GM12878 (cell line): ENCODE measurements around the gene MICA. TPM values are rescaled to one million over a fixed set of nuclear protein-coding genes. Genes with fewer than 3 reads are reported as not detected.
A peak's percentile ranks its signal among the peaks of the same experiment; 100 is the strongest.

ENCODE experiments used
- BMI1 ChIP-seq: fragments of 450-650 bp; IDR thresholded peaks from 2 replicates; pipeline ENCODE4 v1.6.1; 2016; ENCODE audit warnings: mild to moderate bottlenecking, moderate library complexity, borderline replicate concordance
- E2F8 ChIP-seq: fragments of 450-650 bp; IDR thresholded peaks from 2 replicates; pipeline ENCODE4 v1.6.1; 2018; ENCODE audit warnings: mild to moderate bottlenecking, low read depth, moderate library complexity; ENCODE audit not compliant: partially characterized antibody
- ESRRA ChIP-seq: IDR thresholded peaks from 2 replicates; pipeline ENCODE4 v1.6.1; 2012; ENCODE audit warnings: mild to moderate bottlenecking, low read length, improper control_type of control experiment
- FOS ChIP-seq: IDR thresholded peaks from 3 replicates; pipeline ENCODE4 v1.6.1; 2011; ENCODE audit warnings: borderline replicate concordance; ENCODE audit not compliant: insufficient read length; ENCODE audit errors: extremely low read depth
- IKZF2 ChIP-seq, 2 experiments: fragments of 450-650 bp; IDR thresholded peaks; 2 replicates each; pipeline ENCODE4 v1.6.1; 2017; ENCODE audit warnings: mild to moderate bottlenecking in 2 of 2, moderate library complexity in 2 of 2
- NKRF ChIP-seq: fragments of 450-650 bp; conservative IDR thresholded peaks from 2 replicates; pipeline ENCODE4 v1.6.1; 2017; ENCODE audit warnings: mild to moderate bottlenecking, moderate library complexity
- POLR2AphosphoS5 ChIP-seq: IDR thresholded peaks from 2 replicates; pipeline ENCODE4 v1.6.1; 2011; ENCODE audit warnings: mild to moderate bottlenecking, low read length, inconsistent platforms
- RB1 ChIP-seq: fragments of 450-650 bp; formaldehyde crosslinking; IDR thresholded peaks from 2 replicates; pipeline ENCODE4 v1.6.1; 2017; ENCODE audit warnings: mild to moderate bottlenecking, borderline replicate concordance
- SPI1 ChIP-seq: IDR thresholded peaks from 2 replicates; pipeline ENCODE4 v1.6.1; 2011; ENCODE audit warnings: low read depth, mild to moderate bottlenecking, low read length, moderate library complexity, borderline replicate concordance; ENCODE audit not compliant: insufficient read depth
- SUZ12 ChIP-seq: fragments of 200-600 bp; sonication (generic); IDR thresholded peaks from one replicate; pipeline ENCODE4 v1.6.1; 2018; ENCODE audit warnings: antibody characterized with exemption, mild to moderate bottlenecking; ENCODE audit not compliant: unreplicated experiment
- ZNF622 ChIP-seq: fragments of 450-650 bp; IDR thresholded peaks from 2 replicates; pipeline ENCODE4 v1.6.1; 2017; ENCODE audit warnings: mild to moderate bottlenecking, inconsistent platforms
- ZSCAN29 ChIP-seq: fragments of 450-650 bp; IDR thresholded peaks from 2 replicates; pipeline ENCODE4 v1.6.1; 2017; ENCODE audit warnings: mild to moderate bottlenecking, moderate library complexity
- ZZZ3 ChIP-seq: IDR thresholded peaks from 2 replicates; pipeline ENCODE4 v1.6.1; 2011; ENCODE audit warnings: low read depth; ENCODE audit not compliant: control insufficient read depth, insufficient read length
- polyA plus RNA-seq, 11 experiments: library from polyadenylated mRNA; depleted of rRNA in 4 of 11; unstranded in 6 of 11; stranded (reverse) in 5 of 11; fragments of >200 nt; fragmentation: Nextera tagmentation in 4 of 11; fragmentation: Illumina TruSeq in 1 of 11; extraction: Ambion mirVana in 4 of 11; extraction: Trizol in 1 of 11; gene quantifications; 1 replicate in 1 of 11; 2 replicates in 10 of 11; pipeline versions ENCODE4 v1.2.1 to v1.2.3, GENCODE V29; 2011 to 2016; ENCODE audit warnings: inconsistent platforms in 2 of 11, missing spikeins in 2 of 11, low read depth in 1 of 11
- total RNA-seq, 4 experiments: library from RNA; depleted of rRNA in 3 of 4; stranded (reverse); fragments of >200 nt in 3 of 4; fragmentation: Illumina TruSeq in 1 of 4; extraction: Trizol in 1 of 4; gene quantifications; 2 replicates each; pipeline versions ENCODE4 v1.2.1 to v1.2.3, GENCODE V29; 2013 to 2021
- TF ChIP-seq, protein P1 (sequence below): fragments of 450-650 bp; IDR thresholded peaks from 2 replicates; pipeline ENCODE4 v1.6.1; 2017; ENCODE audit warnings: mild to moderate bottlenecking, moderate library complexity
- TF ChIP-seq, protein P2 (sequence below): fragments of 450-650 bp; IDR thresholded peaks from 2 replicates; pipeline ENCODE4 v1.6.1; 2017; ENCODE audit warnings: mild to moderate bottlenecking
- TF ChIP-seq, protein P3 (sequence below): fragments of 450-650 bp; IDR thresholded peaks from 2 replicates; pipeline ENCODE4 v1.6.1; 2017; ENCODE audit warnings: borderline replicate concordance

Gene MICA
- total and polyA plus RNA-seq, 10 of the 15 experiments (the other 5 are each of a cell fraction or from before 2014, with no cell fraction given): 3.6 to 10.5 (median 6.9) TPM

DNA sequence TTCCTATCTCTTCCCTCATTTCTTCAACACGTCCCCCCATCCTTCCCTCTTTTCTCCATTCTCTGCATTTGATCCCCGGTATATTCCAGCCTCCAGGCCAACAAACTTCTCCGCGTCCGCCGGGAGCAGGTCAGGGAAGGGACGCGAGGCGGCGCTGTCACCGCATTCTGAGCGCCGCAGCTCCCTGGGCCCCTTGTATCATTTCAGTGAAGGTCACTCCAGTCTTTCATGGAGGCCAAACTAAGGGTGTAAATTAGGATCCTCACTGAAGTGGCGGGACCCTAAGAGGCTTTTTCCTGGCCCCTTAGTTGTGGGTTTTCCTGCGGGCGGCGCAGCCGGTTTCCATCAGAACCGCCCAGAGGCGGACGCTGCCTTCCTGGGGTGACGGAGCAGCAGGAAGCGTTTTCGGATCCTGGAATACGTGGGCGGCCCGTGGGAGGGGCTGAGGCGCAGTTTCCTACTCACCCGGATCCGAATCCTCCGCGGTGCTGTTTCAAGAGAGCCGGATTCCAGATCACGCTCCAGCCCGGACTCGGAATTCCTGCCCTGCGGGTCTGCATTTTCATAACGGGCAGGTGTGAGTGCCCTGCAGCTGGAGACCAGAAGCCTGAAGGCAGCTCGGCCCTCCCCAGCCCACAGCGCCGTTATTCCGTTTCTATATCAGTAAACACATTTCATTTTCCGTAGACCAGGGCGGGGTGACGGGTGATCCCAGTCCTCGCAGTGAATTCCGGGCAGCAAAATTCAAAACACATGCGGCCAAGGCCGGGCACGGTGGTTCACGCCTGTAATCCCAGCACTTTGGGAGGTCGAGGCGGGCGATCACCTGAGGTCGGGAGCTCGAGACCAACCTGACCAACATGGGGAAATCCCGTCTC, 3.6 kb upstream of the MICA start (continued):
- no peak for TF ChIP-seq FOS
- TF ChIP-seq ZNF622: no peak
- TF ChIP-seq NKRF: peak; percentile 54; the same call in 1 of the 2 replicates
- TF ChIP-seq, protein P1, sequence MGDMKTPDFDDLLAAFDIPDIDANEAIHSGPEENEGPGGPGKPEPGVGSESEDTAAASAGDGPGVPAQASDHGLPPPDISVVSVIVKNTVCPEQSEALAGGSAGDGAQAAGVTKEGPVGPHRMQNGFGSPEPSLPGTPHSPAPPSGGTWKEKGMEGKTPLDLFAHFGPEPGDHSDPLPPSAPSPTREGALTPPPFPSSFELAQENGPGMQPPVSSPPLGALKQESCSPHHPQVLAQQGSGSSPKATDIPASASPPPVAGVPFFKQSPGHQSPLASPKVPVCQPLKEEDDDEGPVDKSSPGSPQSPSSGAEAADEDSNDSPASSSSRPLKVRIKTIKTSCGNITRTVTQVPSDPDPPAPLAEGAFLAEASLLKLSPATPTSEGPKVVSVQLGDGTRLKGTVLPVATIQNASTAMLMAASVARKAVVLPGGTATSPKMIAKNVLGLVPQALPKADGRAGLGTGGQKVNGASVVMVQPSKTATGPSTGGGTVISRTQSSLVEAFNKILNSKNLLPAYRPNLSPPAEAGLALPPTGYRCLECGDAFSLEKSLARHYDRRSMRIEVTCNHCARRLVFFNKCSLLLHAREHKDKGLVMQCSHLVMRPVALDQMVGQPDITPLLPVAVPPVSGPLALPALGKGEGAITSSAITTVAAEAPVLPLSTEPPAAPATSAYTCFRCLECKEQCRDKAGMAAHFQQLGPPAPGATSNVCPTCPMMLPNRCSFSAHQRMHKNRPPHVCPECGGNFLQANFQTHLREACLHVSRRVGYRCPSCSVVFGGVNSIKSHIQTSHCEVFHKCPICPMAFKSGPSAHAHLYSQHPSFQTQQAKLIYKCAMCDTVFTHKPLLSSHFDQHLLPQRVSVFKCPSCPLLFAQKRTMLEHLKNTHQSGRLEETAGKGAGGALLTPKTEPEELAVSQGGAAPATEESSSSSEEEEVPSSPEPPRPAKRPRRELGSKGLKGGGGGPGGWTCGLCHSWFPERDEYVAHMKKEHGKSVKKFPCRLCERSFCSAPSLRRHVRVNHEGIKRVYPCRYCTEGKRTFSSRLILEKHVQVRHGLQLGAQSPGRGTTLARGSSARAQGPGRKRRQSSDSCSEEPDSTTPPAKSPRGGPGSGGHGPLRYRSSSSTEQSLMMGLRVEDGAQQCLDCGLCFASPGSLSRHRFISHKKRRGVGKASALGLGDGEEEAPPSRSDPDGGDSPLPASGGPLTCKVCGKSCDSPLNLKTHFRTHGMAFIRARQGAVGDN: no peak
- no peak for TF ChIP-seq ZZZ3
- TF ChIP-seq ZSCAN29: peak; percentile 37; the same call in 1 of the 2 replicates
- peak; percentile 87 to 92 for TF ChIP-seq IKZF2 (IDR thresholded peaks at IDR 0.05)
- TF ChIP-seq ESRRA: peak; percentile 86; the same call in 1 of the 2 replicates
- TF ChIP-seq, protein P2, sequence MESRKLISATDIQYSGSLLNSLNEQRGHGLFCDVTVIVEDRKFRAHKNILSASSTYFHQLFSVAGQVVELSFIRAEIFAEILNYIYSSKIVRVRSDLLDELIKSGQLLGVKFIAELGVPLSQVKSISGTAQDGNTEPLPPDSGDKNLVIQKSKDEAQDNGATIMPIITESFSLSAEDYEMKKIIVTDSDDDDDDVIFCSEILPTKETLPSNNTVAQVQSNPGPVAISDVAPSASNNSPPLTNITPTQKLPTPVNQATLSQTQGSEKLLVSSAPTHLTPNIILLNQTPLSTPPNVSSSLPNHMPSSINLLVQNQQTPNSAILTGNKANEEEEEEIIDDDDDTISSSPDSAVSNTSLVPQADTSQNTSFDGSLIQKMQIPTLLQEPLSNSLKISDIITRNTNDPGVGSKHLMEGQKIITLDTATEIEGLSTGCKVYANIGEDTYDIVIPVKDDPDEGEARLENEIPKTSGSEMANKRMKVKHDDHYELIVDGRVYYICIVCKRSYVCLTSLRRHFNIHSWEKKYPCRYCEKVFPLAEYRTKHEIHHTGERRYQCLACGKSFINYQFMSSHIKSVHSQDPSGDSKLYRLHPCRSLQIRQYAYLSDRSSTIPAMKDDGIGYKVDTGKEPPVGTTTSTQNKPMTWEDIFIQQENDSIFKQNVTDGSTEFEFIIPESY: no peak
- TF ChIP-seq SPI1: no peak
- TF ChIP-seq RB1: peak; percentile 82; the same call in 1 of the 2 replicates
- TF ChIP-seq, protein P3, sequence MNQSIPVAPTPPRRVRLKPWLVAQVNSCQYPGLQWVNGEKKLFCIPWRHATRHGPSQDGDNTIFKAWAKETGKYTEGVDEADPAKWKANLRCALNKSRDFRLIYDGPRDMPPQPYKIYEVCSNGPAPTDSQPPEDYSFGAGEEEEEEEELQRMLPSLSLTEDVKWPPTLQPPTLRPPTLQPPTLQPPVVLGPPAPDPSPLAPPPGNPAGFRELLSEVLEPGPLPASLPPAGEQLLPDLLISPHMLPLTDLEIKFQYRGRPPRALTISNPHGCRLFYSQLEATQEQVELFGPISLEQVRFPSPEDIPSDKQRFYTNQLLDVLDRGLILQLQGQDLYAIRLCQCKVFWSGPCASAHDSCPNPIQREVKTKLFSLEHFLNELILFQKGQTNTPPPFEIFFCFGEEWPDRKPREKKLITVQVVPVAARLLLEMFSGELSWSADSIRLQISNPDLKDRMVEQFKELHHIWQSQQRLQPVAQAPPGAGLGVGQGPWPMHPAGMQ: no peak
- TF ChIP-seq POLR2AphosphoS5: no peak
- TF ChIP-seq BMI1: no peak
- no peak for TF ChIP-seq SUZ12
- no peak for TF ChIP-seq E2F8
